GM12878 (cell line): ENCODE measurements around the gene IL17RE. TPM values are rescaled to one million over a fixed set of nuclear protein-coding genes. Genes with fewer than 3 reads are reported as not detected.

Source experiments
- ATAC-seq: fragments of 200-7000 bp; cut with Tn5 transposase; 3 replicates; pipeline ENCODE4 v1.9.1; 2020; ENCODE audit warnings: mild to moderate bottlenecking, moderate library complexity
- BruUV-seq: library from RNA; stranded (reverse); fragments of 400-500 nt; replicated peaks from 2 replicates; lab custom pipeline; 2021; lab: Mats Ljungman, UMichigan
- CTCF ChIA-PET: fragments of 300-600 bp; sonication (Branson Sonifier 250); formaldehyde crosslinking; extraction: SDS; loops from one replicate; lab custom pipeline; 2021; ENCODE audit warnings: inconsistent platforms; lab: Yijun Ruan, JAX
- POLR2A ChIA-PET: fragments of 350-600 bp; formaldehyde crosslinking; extraction: SDS; loops from one replicate; lab custom pipeline; 2021; ENCODE audit warnings: inconsistent platforms; lab: Charles Lee
- RAD21 ChIA-PET: fragments of 300-600 bp; sonication (Branson Sonifier 250); formaldehyde crosslinking; loops from one replicate; lab custom pipeline; 2023; ENCODE audit warnings: antibody characterized with exemption; ENCODE audit not compliant: unreplicated experiment; lab: Charles Lee
- SMC1A ChIA-PET: fragments of 300-600 bp; sonication (Branson Sonifier 250); formaldehyde crosslinking; loops from one replicate; lab custom pipeline; 2023; ENCODE audit not compliant: unreplicated experiment, uncharacterized antibody; lab: Charles Lee
- DNase-seq: peaks from one replicate; pipeline ENCODE4 v3.0.0-alpha.2; 2011; ENCODE audit warnings: low read depth, low spot score
- FAIRE-seq: peaks from 3 replicates; lab custom pipeline; 2011; peaks lifted over from hg19 to GRCh38; lab: Jason Lieb, UNC
- H2AFZ ChIP-seq: 2 replicates; pipeline ENCODE4 v1.6.0; 2011; ENCODE audit warnings: low read depth, low read length, control low read depth; ENCODE audit not compliant: control insufficient read depth
- H3K27ac ChIP-seq: 2 replicates; pipeline ENCODE4 v1.5.1; 2011; ENCODE audit warnings: control low read depth; ENCODE audit not compliant: control insufficient read depth, insufficient read depth
- H3K27me3 ChIP-seq, 2 experiments: replicated peaks in 1 of 2; 2 replicates each; pipeline versions ENCODE4 v1.6.0 to v1.6.1; 2011; ENCODE audit warnings: low read length in 1 of 2; ENCODE audit not compliant: control insufficient read depth in 2 of 2, insufficient read depth in 2 of 2
- H3K36me3 ChIP-seq, 2 experiments: 2 replicates each; pipeline ENCODE4 v1.5.1; 2011; ENCODE audit warnings: low read length in 1 of 2; ENCODE audit not compliant: control insufficient read depth in 2 of 2, insufficient read depth in 2 of 2
- H3K4me1 ChIP-seq: 2 replicates; pipeline ENCODE4 v1.6.1; 2011; ENCODE audit warnings: mild to moderate bottlenecking, low read length, moderate library complexity, mixed read lengths; ENCODE audit not compliant: control insufficient read depth, insufficient read depth
- H3K4me2 ChIP-seq: 2 replicates; pipeline ENCODE4 v1.6.0; 2011; ENCODE audit warnings: control low read depth; ENCODE audit not compliant: control insufficient read depth, insufficient read depth
- H3K4me3 ChIP-seq: fragments of 200-600 bp; sonication (generic); 2 replicates; pipeline ENCODE4 v1.5.1; 2016
- H3K79me2 ChIP-seq: 2 replicates; pipeline ENCODE4 v1.6.0; 2011; ENCODE audit warnings: low read length; ENCODE audit not compliant: control insufficient read depth, insufficient read depth
- H3K9ac ChIP-seq: 2 replicates; pipeline ENCODE4 v1.8.0; 2011; ENCODE audit warnings: low read length, control low read depth, mixed read lengths; ENCODE audit not compliant: control insufficient read depth, insufficient read depth
- H3K9me3 ChIP-seq: replicated peaks from 3 replicates; pipeline ENCODE4 v1.5.1; 2011; ENCODE audit warnings: mild to moderate bottlenecking, low read length; ENCODE audit not compliant: control insufficient read depth, insufficient read depth
- H4K20me1 ChIP-seq: 2 replicates; pipeline ENCODE4 v1.6.0; 2011; ENCODE audit not compliant: control insufficient read depth, insufficient read depth
- EED ChIP-seq: sonication (generic); IDR thresholded peaks from 2 replicates; pipeline ENCODE4 v1.6.1; 2016; ENCODE audit warnings: antibody characterized with exemption, low read depth
- EP300 ChIP-seq, 2 experiments: fragments of 150-350 bp in 1 of 2; IDR thresholded peaks; 2 replicates each; pipeline ENCODE4 v1.6.1; 2011 to 2012; ENCODE audit warnings: low read depth in 2 of 2, low read length in 2 of 2, borderline replicate concordance in 1 of 2, improper control_type of control experiment in 1 of 2, inconsistent platforms in 1 of 2; ENCODE audit not compliant: control insufficient read depth in 1 of 2
- FOXM1 ChIP-seq: IDR thresholded peaks from 2 replicates; pipeline ENCODE4 v1.6.1; 2012; ENCODE audit warnings: low read depth, mild to moderate bottlenecking, inconsistent platforms, low read length, moderate library complexity
- IKZF1 ChIP-seq: fragments of 450-650 bp; conservative IDR thresholded peaks from 2 replicates; pipeline ENCODE4 v1.6.1; 2017; ENCODE audit warnings: antibody characterized with exemption, mild to moderate bottlenecking
- NFYA ChIP-seq: IDR thresholded peaks from 2 replicates; pipeline ENCODE4 v1.6.1; 2011; ENCODE audit warnings: low read depth, mild to moderate bottlenecking, low read length, improper control_type of control experiment, borderline replicate concordance
- RUNX3 ChIP-seq: IDR thresholded peaks from 2 replicates; pipeline ENCODE4 v1.6.1; 2012; ENCODE audit warnings: low read length, inconsistent platforms
- SIN3A ChIP-seq: IDR thresholded peaks from 2 replicates; pipeline ENCODE4 v1.6.1; 2012; ENCODE audit warnings: low read depth, low read length, improper control_type of control experiment
- SIX5 ChIP-seq: IDR thresholded peaks from 2 replicates; pipeline ENCODE4 v1.6.1; 2011; ENCODE audit warnings: mild to moderate bottlenecking, low read depth, low read length, moderate library complexity; ENCODE audit not compliant: severe bottlenecking
- SPI1 ChIP-seq: IDR thresholded peaks from 2 replicates; pipeline ENCODE4 v1.6.1; 2011; ENCODE audit warnings: low read depth, mild to moderate bottlenecking, low read length, moderate library complexity, borderline replicate concordance; ENCODE audit not compliant: insufficient read depth
- USF2 ChIP-seq: IDR thresholded peaks from 2 replicates; pipeline ENCODE4 v1.6.1; 2011; ENCODE audit warnings: low read depth, low read length, improper control_type of control experiment, borderline replicate concordance
- ZNF24 ChIP-seq: fragments of 450-650 bp; IDR thresholded peaks from 2 replicates; pipeline ENCODE4 v1.6.1; 2017; ENCODE audit warnings: antibody characterized with exemption, mild to moderate bottlenecking
- WGBS: methylation state at CpG from one replicate; pipeline ENCODE4 v1.1.6; 2016; ENCODE audit warnings: low lambda C conversion rate; ENCODE audit not compliant: insufficient replicate concordance, insufficient coverage; ENCODE audit errors: missing lambda C conversion rate; 5-methylcytosine and 5-hydroxymethylcytosine counted together
- in situ Hi-C: fragments of 300-500 bp; cut with MboI; formaldehyde crosslinking; loops from 9 replicates; pipeline ENCODE4 v1.14.3; 2018; ENCODE audit warnings: mixed read lengths
- intact Hi-C: fragments of 100-400 bp; cut with micrococcal nuclease; formaldehyde crosslinking; loops from one replicate; pipeline ENCODE4 v1.14.2; 2022; ENCODE audit not compliant: unreplicated experiment
- polyA plus RNA-seq, 11 experiments: library from polyadenylated mRNA; depleted of rRNA in 4 of 11; unstranded in 6 of 11; stranded (reverse) in 5 of 11; fragments of >200 nt; fragmentation: Nextera tagmentation in 4 of 11; fragmentation: Illumina TruSeq in 1 of 11; extraction: Ambion mirVana in 4 of 11; extraction: Trizol in 1 of 11; gene quantifications; 1 replicate in 1 of 11; 2 replicates in 10 of 11; pipeline versions ENCODE4 v1.2.1 to v1.2.3, GENCODE V29; 2011 to 2016; ENCODE audit warnings: inconsistent platforms in 2 of 11, missing spikeins in 2 of 11, low read depth in 1 of 11
- total RNA-seq, 4 experiments: library from RNA; depleted of rRNA in 3 of 4; stranded (reverse); fragments of >200 nt in 3 of 4; fragmentation: Illumina TruSeq in 1 of 4; extraction: Trizol in 1 of 4; gene quantifications; 2 replicates each; pipeline versions ENCODE4 v1.2.1 to v1.2.3, GENCODE V29; 2013 to 2021

IL17RE gene
- total and polyA plus RNA-seq, 10 of the 15 experiments (the other 5 are each of a cell fraction or from before 2014, with no cell fraction given): 0.04 to 0.51 (median 0.12) TPM; not detected in 2

GRCh38 chr3:9901967-9902366 lies 681 bp upstream of the IL17RE start:
- 54% methylated on average over 5 of the region's 5 CpGs for WGBS
- intact Hi-C loops: no loop called here
- in situ Hi-C loops: no loop called here
- no peak for FAIRE-seq
- Histone ChIP-seq H3K27me3 (no peaks in the 10 kb centered on the region), H2AFZ (peak overlapping the region; percentile 48), H4K20me1 (no peaks in the 10 kb centered on the region), H3K4me1 (peaks cover 8% of the 10 kb centered on the region), H3K4me2 (no peak overlapping the region), H3K9me3 (no peaks in the 10 kb centered on the region), H3K27ac (no peak overlapping the region; the same call in 1 of the 2 replicates), H3K79me2 (no peaks in the 10 kb centered on the region), H3K4me3 (no peak overlapping the region), H3K36me3 (no peaks in the 10 kb centered on the region; a peak in 2 of 4 replicates), H3K9ac (no peak overlapping the region)
- ATAC-seq: no peak
- CTCF ChIA-PET: interaction anchor here (1.6 kb wide), 1 partner anchor 30 kb away, joined by 7 read pairs; no protein-coding TSS in a partner anchor
- SMC1A ChIA-PET: interaction anchor here (1.0 to 2.0 kb wide), 3 partner anchors 9 to 23 kb away, joined by 6 to 7 read pairs (median 7); no protein-coding TSS in a partner anchor
- RAD21 ChIA-PET: no interaction called here
- no TSS peak for BruUV-seq
- POLR2A ChIA-PET: interaction anchor here (0.6 to 2.8 kb wide), 4 partner anchors 9 to 74 kb away, joined by 3 to 9 read pairs (median 6); no protein-coding TSS in a partner anchor
- TF ChIP-seq ZNF24: no peak
- peak; percentile 61 for TF ChIP-seq RUNX3
- no peak for TF ChIP-seq FOXM1
- no peak for DNase-seq

- RAD21 ChIA-PET: interaction anchor here (0.9 kb wide), 1 partner anchor 18 kb away, joined by 3 read pairs; no protein-coding TSS in a partner anchor
- Histone ChIP-seq H3K9ac (no peak overlapping the region), H3K9me3 (no peaks in the 10 kb centered on the region), H4K20me1 (no peaks in the 10 kb centered on the region), H3K4me1 (peaks cover 8% of the 10 kb centered on the region), H3K4me3 (no peak overlapping the region), H3K79me2 (no peaks in the 10 kb centered on the region), H3K27ac (no peak overlapping the region), H3K27me3 (no peaks in the 10 kb centered on the region)
- DNase-seq (no peak), FAIRE-seq (no peak), ATAC-seq (no peak)
- WGBS: 22% methylated on average over 4 of the region's 4 CpGs
- in situ Hi-C loops: no loop called here
- no TSS peak for BruUV-seq
- POLR2A ChIA-PET: interaction anchor here (0.9 to 2.8 kb wide), 3 partner anchors 11 to 29 kb away, joined by 3 to 7 read pairs (median 3); partner anchors contain the start of gene CIDEC
- CTCF ChIA-PET: interaction anchor here (1.6 kb wide), 1 partner anchor 29 kb away, joined by 7 read pairs; no protein-coding TSS in a partner anchor
- TF ChIP-seq EP300 (IDR thresholded peaks at IDR 0.05; ENCODE audit: borderline replicate concordance in 1 of 2, control insufficient read depth in 1 of 2, low read depth in 2 of 2, low read length in 2 of 2) (no peak), SIX5 (no peak), IKZF1 (peak; percentile 36; the same call in 1 of the 2 replicates), USF2 (no peak), EED (0 out of 2 replicates have a peak, but pooled peaks have one; percentile 30), SPI1 (no peak), SIN3A (no peak), NFYA (no peak)
- TF ChIP-seq, all 136 proteins: peak for 2
- H3K4me2 ChIP-seq: no peak overlapping the region
- SMC1A ChIA-PET: interaction anchor here (2.0 kb wide), 1 partner anchor 14 kb away, joined by 7 read pairs; no protein-coding TSS in a partner anchor
- intact Hi-C loops: no loop called here
- H3K36me3 ChIP-seq: no peaks in the 10 kb centered on the region
- no peak overlapping the region for H2AFZ ChIP-seq
Measured at GRCh38 chr3:9903238-9903624, 583 bp downstream of the IL17RE start.
